Endothelial cell of umbilical vein (primary cell): ENCODE measurements around the gene METRN. TPM values are rescaled to one million over a fixed set of nuclear protein-coding genes. Genes with fewer than 3 reads are reported as not detected.

Experiments used
- BruUV-seq: library from RNA; stranded (reverse); fragments of 400-500 nt; replicated peaks from 2 replicates; lab custom pipeline; 2021; lab: Mats Ljungman, UMichigan
- CTCF ChIA-PET: fragments of 300-600, 350-600 bp; sonication (Branson Sonifier 250); formaldehyde crosslinking; loops from one replicate; lab custom pipeline; 2021; ENCODE audit warnings: antibody characterized with exemption, inconsistent platforms; lab: Charles Lee
- POLR2A ChIA-PET: fragments of 300-600, 350-600 bp; sonication (Branson Sonifier 250); formaldehyde crosslinking; loops from one replicate; lab custom pipeline; 2021; ENCODE audit warnings: antibody characterized with exemption, inconsistent platforms; lab: Charles Lee
- DNase-seq: peaks from one replicate; pipeline ENCODE4 v3.0.0-alpha.2; 2011; ENCODE audit warnings: low read depth, low spot score
- FAIRE-seq: peaks from 2 replicates; lab custom pipeline; 2011; peaks lifted over from hg19 to GRCh38; lab: Jason Lieb, UNC
- H2AFZ ChIP-seq: 2 replicates; pipeline ENCODE4 v1.6.0; 2012; ENCODE audit warnings: low read depth, low read length, control low read depth, inconsistent platforms
- H3K27ac ChIP-seq: 2 replicates; pipeline ENCODE4 v1.5.1; 2011; ENCODE audit warnings: low read depth, mild to moderate bottlenecking, control low read depth, low read length, moderate library complexity; ENCODE audit not compliant: insufficient read depth
- H3K27me3 ChIP-seq, 2 experiments: 2 replicates each; pipeline versions ENCODE4 v1.6.0 to v1.6.1; 2011; ENCODE audit warnings: low read length in 2 of 2, mixed read lengths in 1 of 2; ENCODE audit not compliant: control insufficient read depth in 2 of 2, insufficient read depth in 2 of 2
- H3K36me3 ChIP-seq, 2 experiments: 2 replicates in 1 of 2; 3 replicates in 1 of 2; pipeline ENCODE4 v1.5.1; 2011; ENCODE audit warnings: low read length in 2 of 2, mild to moderate bottlenecking in 1 of 2, moderate library complexity in 1 of 2; ENCODE audit not compliant: control insufficient read depth in 2 of 2, insufficient read depth in 2 of 2; ENCODE audit errors: extremely low read depth in 1 of 2
- H3K4me1 ChIP-seq: 3 replicates; pipeline ENCODE4 v1.5.1; 2011; ENCODE audit warnings: mild to moderate bottlenecking, low read length; ENCODE audit not compliant: control insufficient read depth, insufficient read depth; ENCODE audit errors: extremely low read depth
- H3K4me2 ChIP-seq: 2 replicates; pipeline ENCODE4 v1.6.1; 2011; ENCODE audit warnings: low read length, control low read depth, mixed read lengths; ENCODE audit not compliant: insufficient read depth
- H3K4me3 ChIP-seq, 3 experiments: fragments of 200-600 bp in 1 of 3; sonication (generic), shearing (Covaris generic) in 1 of 3; replicated peaks in 1 of 3; 2 replicates each; pipeline ENCODE4 v1.5.1; 2011 to 2016; ENCODE audit warnings: control low read depth in 3 of 3, low read length in 3 of 3, mild to moderate bottlenecking in 2 of 3, inconsistent platforms in 1 of 3, low read depth in 1 of 3, moderate library complexity in 1 of 3; ENCODE audit not compliant: insufficient read depth in 1 of 3
- H3K79me2 ChIP-seq: 2 replicates; pipeline ENCODE4 v1.6.0; 2012; ENCODE audit warnings: low read length, inconsistent platforms; ENCODE audit not compliant: control insufficient read depth, insufficient read depth
- H3K9ac ChIP-seq: replicated peaks from 2 replicates; pipeline ENCODE3; 2011; ENCODE audit warnings: low read length, control low read depth; ENCODE audit not compliant: insufficient read depth; ENCODE audit errors: extremely low read depth
- H3K9me1 ChIP-seq: replicated peaks from 3 replicates; pipeline ENCODE4 v1.6.0; 2011; ENCODE audit warnings: mild to moderate bottlenecking, low read length; ENCODE audit not compliant: control insufficient read depth, insufficient read depth; ENCODE audit errors: extremely low read depth
- H3K9me3 ChIP-seq: replicated peaks from 2 replicates; pipeline ENCODE4 v1.5.1; 2012; ENCODE audit warnings: low read length, inconsistent platforms; ENCODE audit not compliant: control insufficient read depth, insufficient read depth
- H4K20me1 ChIP-seq: replicated peaks from 2 replicates; pipeline ENCODE3; 2011; ENCODE audit warnings: mild to moderate bottlenecking, low read length; ENCODE audit not compliant: control insufficient read depth, insufficient read depth; ENCODE audit errors: extremely low read depth
- CTCF ChIP-seq, 2 donors: IDR thresholded peaks; 1 replicate in 1 of 2; 2 replicates in 1 of 2; pipeline ENCODE4 v1.5.1; 2011; ENCODE audit warnings: low read length in 2 of 2, mild to moderate bottlenecking in 2 of 2, moderate library complexity in 2 of 2, control low read depth in 1 of 2, inconsistent platforms in 1 of 2, low read depth in 1 of 2; ENCODE audit not compliant: insufficient read depth in 1 of 2; ENCODE audit errors: extremely low read depth in 1 of 2
- EZH2 ChIP-seq: IDR thresholded peaks from 2 replicates; pipeline ENCODE4 v1.6.1; 2012; ENCODE audit warnings: borderline replicate concordance, low read depth, mild to moderate bottlenecking, moderate library complexity, low read length, inconsistent platforms; ENCODE audit not compliant: severe bottlenecking
- FOS ChIP-seq: IDR thresholded peaks from 2 replicates; pipeline ENCODE4 v1.6.1; 2011; ENCODE audit warnings: mild to moderate bottlenecking, low read length, moderate library complexity, borderline replicate concordance; ENCODE audit not compliant: insufficient read depth
- GATA2 ChIP-seq: IDR thresholded peaks from 2 replicates; pipeline ENCODE4 v1.7.0; 2011; ENCODE audit warnings: low read depth, mild to moderate bottlenecking, moderate library complexity, mixed read lengths, low read length; ENCODE audit not compliant: insufficient read length, insufficient read depth
- JUN ChIP-seq: IDR thresholded peaks from 2 replicates; pipeline ENCODE4 v1.6.1; 2011; ENCODE audit warnings: borderline replicate concordance, low read depth; ENCODE audit not compliant: insufficient read length, insufficient read depth
- MAX ChIP-seq: IDR thresholded peaks from 2 replicates; pipeline ENCODE4 v1.6.1; 2011; ENCODE audit not compliant: insufficient read depth, insufficient read length
- MYC ChIP-seq: IDR thresholded peaks from one replicate; pipeline ENCODE4 v1.6.1; 2011; ENCODE audit warnings: mild to moderate bottlenecking, low read depth, low read length
- POLR2A ChIP-seq: IDR thresholded peaks from 2 replicates; pipeline ENCODE4 v1.6.1; 2012; ENCODE audit warnings: low read depth, mild to moderate bottlenecking, control low read depth, low read length
- POLR2AphosphoS5 ChIP-seq: IDR thresholded peaks from 2 replicates; pipeline ENCODE4 v1.6.1; 2012; ENCODE audit warnings: low read depth, mild to moderate bottlenecking, control low read depth, low read length, moderate library complexity; ENCODE audit not compliant: insufficient read depth
- dilution Hi-C: fragments of 300-500 bp; cut with MboI; formaldehyde crosslinking; loops from one replicate; pipeline ENCODE4 v1.15.0; 2019; ENCODE audit warnings: low sequenced_read_pairs; ENCODE audit not compliant: extremely low pct_ligation_motif_present
- intact Hi-C: fragments of 100-400 bp; cut with micrococcal nuclease; formaldehyde crosslinking; loops from one replicate; pipeline ENCODE4 v1.10.0; 2022
- polyA plus RNA-seq, 4 experiments: library from polyadenylated mRNA; depleted of rRNA in 3 of 4; stranded (reverse) in 3 of 4; unstranded in 1 of 4; fragments of >200 nt; gene quantifications; 2 replicates each; pipeline versions ENCODE4 v1.2.1 to v1.2.3, GENCODE V29; 2011 to 2012; ENCODE audit warnings: missing spikeins in 1 of 4
- total RNA-seq: library from RNA; stranded (reverse); gene quantifications from 2 replicates; pipeline ENCODE4 v1.2.3, GENCODE V29; 2021

Gene METRN
- total and polyA plus RNA-seq, 2 donors (not counting 3 experiments of a cell fraction or from before 2014, with no cell fraction given) = 10.0 to 16.1 TPM

- intact Hi-C loops = no loop called here
- DNase-seq (no peak), FAIRE-seq (no peak)
- no peak overlapping the region for H3K4me3 ChIP-seq
- BruUV-seq = no TSS peak
- no peaks in the 10 kb centered on the region for H3K9me3 ChIP-seq
- H3K9me1 ChIP-seq = no peaks in the 10 kb centered on the region
- H2AFZ ChIP-seq = no peak overlapping the region
- H4K20me1 ChIP-seq = no peaks in the 10 kb centered on the region
- dilution Hi-C loops = no loop called here
- H3K79me2 ChIP-seq = peaks cover 18% of the 10 kb centered on the region
- ChIA-PET CTCF (no interaction called here), POLR2A (no interaction called here)
- H3K9ac ChIP-seq = no peak overlapping the region
- H3K36me3 ChIP-seq = peaks cover 5 to 35% of the 10 kb centered on the region in 2 experiments
- no peaks in the 10 kb centered on the region for H3K4me1 ChIP-seq
- H3K27ac ChIP-seq = no peak overlapping the region
- no peak for TF ChIP-seq EZH2
- no peak for TF ChIP-seq POLR2AphosphoS5
- no peaks in the 10 kb centered on the region for H3K27me3 ChIP-seq
- H3K4me2 ChIP-seq = no peak overlapping the region
Measured at GRCh38 chr16:672371-672770, 42.5 kb upstream of the METRN start.

- Histone ChIP-seq H3K36me3 (peaks cover 5 to 35% of the 10 kb centered on the region in 2 experiments), H4K20me1 (no peaks in the 10 kb centered on the region)
- dilution Hi-C loops = no loop called here
Measured at GRCh38 chr16:672851-673250, 42.1 kb upstream of the METRN start.

More at GRCh38 chr16:672851-673250, 42.1 kb upstream of the METRN start:
- no peaks in the 10 kb centered on the region for H3K9me3 ChIP-seq
- no TSS peak for BruUV-seq
- no peaks in the 10 kb centered on the region for H3K9me1 ChIP-seq
- H3K79me2 ChIP-seq = peaks cover 18% of the 10 kb centered on the region
- H3K27me3 ChIP-seq = no peaks in the 10 kb centered on the region
- intact Hi-C loops = no loop called here
- no peaks in the 10 kb centered on the region for H3K4me1 ChIP-seq
- POLR2A ChIA-PET = no interaction called here
- no peak overlapping the region for H3K4me3 ChIP-seq
- no peak overlapping the region for H2AFZ ChIP-seq
- CTCF ChIA-PET = no interaction called here
- H3K4me2 ChIP-seq = no peak overlapping the region
- DNase-seq (no peak), FAIRE-seq (no peak)
- TF ChIP-seq FOS (no peak), GATA2 (no peak), JUN (no peak), POLR2A (no peak), MYC (no peak), POLR2AphosphoS5 (no peak), EZH2 (no peak), MAX (no peak), CTCF (IDR thresholded peaks at IDR 0.05; ENCODE audit: extremely low read depth in 1 of 2, insufficient read depth in 1 of 2, low read depth in 1 of 2, low read length in 2 of 2) (no peak)
- no peak overlapping the region for H3K9ac ChIP-seq
- no peak overlapping the region for H3K27ac ChIP-seq
